Colonic mucosa (tissue), 4 donors: ENCODE data around the gene SMURF2. TPM values are rescaled to one million over a fixed set of nuclear protein-coding genes. Genes with fewer than 3 reads are reported as not detected.

ENCODE experiments used
- DNase-seq: peaks from one replicate; pipeline ENCODE4 v3.0.0-alpha.2; 2020
- H3K27ac ChIP-seq: fragments of 200-600 bp; one replicate; pipeline ENCODE4 v1.8.0; 2021
- H3K27me3 ChIP-seq: fragments of 200-600 bp; one replicate; pipeline ENCODE4 v1.8.0; 2021
- H3K36me3 ChIP-seq: fragments of 200-600 bp; one replicate; pipeline ENCODE4 v1.8.0; 2021
- H3K4me1 ChIP-seq: fragments of 200-600 bp; one replicate; pipeline ENCODE4 v1.8.0; 2021; ENCODE audit warnings: mild to moderate bottlenecking
- H3K4me3 ChIP-seq: fragments of 200-600 bp; one replicate; pipeline ENCODE4 v1.8.0; 2021
- H3K9ac ChIP-seq, 2 donors: one replicate each; pipeline ENCODE4 v1.7.0; 2013; ENCODE audit warnings: control low read depth in 2 of 2, low read depth in 2 of 2, low read length in 2 of 2
- H3K9me3 ChIP-seq: fragments of 200-600 bp; one replicate; pipeline ENCODE4 v1.8.0; 2021
- intact Hi-C: fragments of 100-400 bp; cut with DNase I; formaldehyde crosslinking; loops from one replicate; pipeline ENCODE4 v1.14.1; 2022
- total RNA-seq, 2 donors: library from RNA; stranded (reverse); fragmentation: NEBNext Ultra II Directional in 1 of 2; extraction: Animal tissue kit (Norgen Biotek cat#: 25700) in 1 of 2; gene quantifications; one replicate each; pipeline ENCODE4 v1.2.1, GENCODE V29; 2021
- TF ChIP-seq, protein P1 (sequence below): fragments of 200-600 bp; IDR thresholded peaks from one replicate; pipeline ENCODE4 v1.8.0; 2022; ENCODE audit warnings: antibody characterized with exemption, mild to moderate bottlenecking
- donor health status: healthy.
- donor health status: DM: no; HTN: no; CAD: no.
- donor health status: DM: no; HTN: no; CAD: no.

Gene SMURF2
- total RNA-seq, 2 donors from 2014 or later, result 10.6 to 18.6 TPM

DNA sequence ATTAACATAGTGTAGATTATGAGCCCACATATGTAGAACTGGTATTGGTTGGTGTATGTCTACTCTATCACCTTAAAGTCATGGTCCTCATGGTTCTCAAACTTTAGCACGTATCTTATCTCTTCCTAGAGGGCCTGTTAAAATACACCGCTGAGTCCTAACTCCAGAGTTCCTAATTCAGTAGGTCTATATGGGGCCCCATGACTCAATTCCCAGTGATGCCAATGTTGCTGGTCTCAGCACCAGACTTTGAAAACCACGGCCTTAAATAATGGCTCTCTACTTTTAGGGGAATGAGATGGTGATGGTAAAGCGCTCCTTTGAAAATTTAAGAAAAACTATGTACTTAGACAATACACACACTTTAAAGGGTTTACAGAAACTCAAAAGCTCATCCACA is 36.6 kb downstream of the SMURF2 start:
- Histone ChIP-seq H3K9me3 (no peaks in the 10 kb centered on the region), H3K27me3 (no peaks in the 10 kb centered on the region), H3K9ac (no peak overlapping the region), H3K4me1 (no peaks in the 10 kb centered on the region), H3K27ac (no peak overlapping the region), H3K36me3 (no peaks in the 10 kb centered on the region), H3K4me3 (no peak overlapping the region)
- intact Hi-C loops, result no loop called here
- DNase-seq, result no peak
- TF ChIP-seq, protein P1, sequence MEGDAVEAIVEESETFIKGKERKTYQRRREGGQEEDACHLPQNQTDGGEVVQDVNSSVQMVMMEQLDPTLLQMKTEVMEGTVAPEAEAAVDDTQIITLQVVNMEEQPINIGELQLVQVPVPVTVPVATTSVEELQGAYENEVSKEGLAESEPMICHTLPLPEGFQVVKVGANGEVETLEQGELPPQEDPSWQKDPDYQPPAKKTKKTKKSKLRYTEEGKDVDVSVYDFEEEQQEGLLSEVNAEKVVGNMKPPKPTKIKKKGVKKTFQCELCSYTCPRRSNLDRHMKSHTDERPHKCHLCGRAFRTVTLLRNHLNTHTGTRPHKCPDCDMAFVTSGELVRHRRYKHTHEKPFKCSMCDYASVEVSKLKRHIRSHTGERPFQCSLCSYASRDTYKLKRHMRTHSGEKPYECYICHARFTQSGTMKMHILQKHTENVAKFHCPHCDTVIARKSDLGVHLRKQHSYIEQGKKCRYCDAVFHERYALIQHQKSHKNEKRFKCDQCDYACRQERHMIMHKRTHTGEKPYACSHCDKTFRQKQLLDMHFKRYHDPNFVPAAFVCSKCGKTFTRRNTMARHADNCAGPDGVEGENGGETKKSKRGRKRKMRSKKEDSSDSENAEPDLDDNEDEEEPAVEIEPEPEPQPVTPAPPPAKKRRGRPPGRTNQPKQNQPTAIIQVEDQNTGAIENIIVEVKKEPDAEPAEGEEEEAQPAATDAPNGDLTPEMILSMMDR, result no peak

DNA sequence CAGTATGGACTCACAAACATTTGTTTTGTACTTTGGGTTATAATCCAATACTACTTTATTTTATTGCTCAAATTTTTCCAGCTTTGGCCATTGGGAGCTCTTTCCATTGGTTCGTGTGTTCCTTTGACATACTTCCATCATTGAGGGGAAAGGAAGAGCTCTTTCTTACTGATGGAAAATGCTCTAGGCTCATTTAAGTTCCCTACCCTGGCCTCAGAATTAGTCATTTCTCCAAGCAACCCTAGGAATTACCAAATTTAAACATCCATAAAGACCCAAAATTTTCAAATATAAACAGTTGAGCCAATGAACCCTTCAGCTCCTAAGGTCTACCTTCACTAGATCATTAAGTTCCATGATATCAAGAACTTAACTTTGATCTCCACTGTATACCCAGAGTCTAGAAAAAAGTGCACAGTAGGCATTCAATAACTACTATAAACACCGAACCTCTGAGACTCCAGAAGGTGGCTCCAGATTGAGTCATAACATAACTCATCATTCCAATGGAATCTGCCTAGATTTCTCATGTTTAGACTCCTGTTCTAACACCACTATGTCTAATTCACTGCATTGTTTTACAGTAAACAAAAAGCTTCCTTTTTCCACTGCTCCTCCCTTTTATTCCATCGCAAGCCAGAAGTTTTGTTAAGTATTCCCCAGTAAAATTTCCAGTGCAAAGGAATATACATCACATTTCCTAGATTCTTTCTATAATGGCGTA is 39.0 kb downstream of the SMURF2 start:
- no peaks in the 10 kb centered on the region for H3K27me3 ChIP-seq
- no peak for DNase-seq
- H3K4me1 ChIP-seq, result peaks cover 6% of the 10 kb centered on the region
- TF ChIP-seq, protein P1, result no peak
- H3K9me3 ChIP-seq, result no peaks in the 10 kb centered on the region
- intact Hi-C loops, result no loop called here
- H3K27ac ChIP-seq, result no peak overlapping the region
- H3K4me3 ChIP-seq, result no peak overlapping the region
- H3K36me3 ChIP-seq, result no peaks in the 10 kb centered on the region
- no peak overlapping the region for H3K9ac ChIP-seq

DNA sequence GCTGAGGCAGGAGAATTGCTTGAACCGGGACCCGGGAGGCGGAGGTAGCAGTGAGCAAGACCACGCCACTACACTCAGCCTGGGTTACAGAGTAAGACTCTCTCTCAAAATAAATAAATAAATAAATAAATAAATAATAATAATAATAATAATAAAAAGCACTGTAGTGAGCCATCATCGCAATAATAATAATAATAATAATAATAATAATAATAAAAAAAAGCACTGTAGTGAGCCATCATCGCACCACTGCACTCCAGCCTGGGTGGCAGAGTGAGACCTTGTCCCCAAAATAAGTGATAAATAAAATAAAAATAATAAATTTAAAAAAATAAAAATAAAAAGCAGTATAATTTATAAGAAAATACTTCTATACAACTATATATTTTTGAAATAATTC is 40.3 kb downstream of the SMURF2 start:
- H3K27ac ChIP-seq, result no peak overlapping the region
- H3K36me3 ChIP-seq, result no peaks in the 10 kb centered on the region
- TF ChIP-seq, protein P1, result no peak
- H3K9ac ChIP-seq, result no peak overlapping the region
- H3K4me1 ChIP-seq, result peaks cover 6% of the 10 kb centered on the region
- intact Hi-C loops, result no loop called here
- H3K9me3 ChIP-seq, result no peaks in the 10 kb centered on the region
- H3K4me3 ChIP-seq, result no peak overlapping the region
- no peaks in the 10 kb centered on the region for H3K27me3 ChIP-seq
- no peak for DNase-seq

DNA sequence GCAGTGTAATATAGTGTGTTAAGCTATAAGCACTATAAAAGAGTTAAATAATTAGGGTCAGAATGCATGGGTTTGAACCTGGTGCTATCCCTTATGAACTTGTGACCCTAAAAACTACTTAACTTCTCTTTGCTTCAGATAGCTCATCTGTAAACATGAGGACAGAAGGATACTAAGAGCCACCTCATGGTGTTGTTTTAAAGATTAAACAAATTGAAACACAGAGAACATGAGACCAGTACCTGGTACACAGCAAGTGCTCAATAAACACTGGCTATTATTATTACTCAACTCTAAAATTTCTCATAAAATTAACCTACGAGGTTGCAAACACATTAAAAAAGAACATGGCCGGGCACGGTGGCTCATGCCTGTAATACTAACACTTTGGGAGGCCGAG is 43.3 kb downstream of the SMURF2 start:
- Histone ChIP-seq H3K36me3 (no peaks in the 10 kb centered on the region), H3K9me3 (no peaks in the 10 kb centered on the region), H3K4me1 (peaks cover 6% of the 10 kb centered on the region), H3K4me3 (no peak overlapping the region), H3K9ac (no peak overlapping the region), H3K27me3 (no peaks in the 10 kb centered on the region), H3K27ac (no peak overlapping the region)
- TF ChIP-seq, protein P1, result no peak
- no peak for DNase-seq
- intact Hi-C loops, result no loop called here

DNA sequence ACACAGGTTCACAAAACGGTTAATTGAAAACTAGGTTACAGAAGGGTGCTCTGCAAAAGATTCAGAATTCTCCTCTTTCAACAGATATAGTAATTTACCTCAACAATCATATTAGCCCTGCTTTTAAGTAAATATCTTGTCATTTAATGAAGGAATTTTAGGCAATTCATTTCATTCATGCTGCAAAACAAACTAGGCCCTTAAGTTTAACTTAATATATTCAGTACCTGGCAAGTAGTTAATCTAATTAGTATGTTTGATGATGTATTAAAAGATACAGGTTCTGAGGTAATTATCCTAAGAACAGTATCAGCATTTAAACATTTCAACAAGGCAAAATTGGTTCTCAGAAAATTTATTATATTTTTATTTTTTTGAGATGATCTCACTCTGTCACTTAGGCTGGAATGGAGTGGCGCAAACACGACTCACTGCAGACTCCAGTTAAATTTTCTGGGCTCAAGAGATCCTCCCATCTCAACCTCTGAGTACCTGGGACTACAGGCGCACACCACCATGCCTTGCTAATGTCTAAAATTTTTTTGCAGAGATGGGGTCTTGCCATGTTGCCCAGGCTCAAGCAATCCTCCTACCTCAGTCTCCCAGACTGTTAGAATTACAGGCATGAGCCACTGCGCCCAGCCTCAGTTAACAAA is 44.9 kb downstream of the SMURF2 start:
- no peaks in the 10 kb centered on the region for H3K36me3 ChIP-seq
- no peak for DNase-seq
- no peak overlapping the region for H3K27ac ChIP-seq
- no peaks in the 10 kb centered on the region for H3K9me3 ChIP-seq
- intact Hi-C loops, result no loop called here
- H3K4me3 ChIP-seq, result no peak overlapping the region
- TF ChIP-seq, protein P1, result no peak
- H3K9ac ChIP-seq, result no peak overlapping the region
- H3K4me1 ChIP-seq, result peaks cover 6% of the 10 kb centered on the region
- no peaks in the 10 kb centered on the region for H3K27me3 ChIP-seq
